Measurements from ENCODE around the gene CDC45. TPM values are rescaled to one million over a fixed set of nuclear protein-coding genes. Genes with fewer than 3 reads are reported as not detected.

Gene CDC45
- polyA plus RNA-seq, 2 donors: 9.6 to 12.1 TPM

GRCh38 chr22:19508024-19508776, 28.5 kb downstream of the CDC45 start:
- H3K9me3 ChIP-seq (ENCODE audit: control insufficient read depth in 2 of 2, insufficient read depth in 1 of 2, low read depth in 1 of 2, low read length in 1 of 2): no peaks in the 10 kb centered on the region
- no peak overlapping the region for H3K27ac ChIP-seq (ENCODE audit: low read depth in 2 of 2, low read length in 1 of 2)
- H3K4me1 ChIP-seq (ENCODE audit: control insufficient read depth in 2 of 2, insufficient read depth in 2 of 2, low read length in 1 of 2): peaks cover 0 to 2% of the 10 kb centered on the region in 2 donors
- WGBS, 2 donors: 93 to 94% methylated on average over 10 of the region's 10 CpGs
- H3K4me3 ChIP-seq (ENCODE audit: low read depth in 1 of 2, low read length in 2 of 2): no peak overlapping the region
- H3K27me3 ChIP-seq (ENCODE audit: control insufficient read depth in 1 of 2, insufficient read depth in 2 of 2, low read length in 2 of 2): no peaks in the 10 kb centered on the region
- no peaks in the 10 kb centered on the region for H3K36me3 ChIP-seq (ENCODE audit: control insufficient read depth in 2 of 2, insufficient read depth in 2 of 2, low read length in 1 of 2)

GRCh38 chr22:19509191-19509590, 29.5 kb downstream of the CDC45 start:
- Histone ChIP-seq H3K36me3 (ENCODE audit: control insufficient read depth in 2 of 2, insufficient read depth in 2 of 2, low read length in 1 of 2) (no peaks in the 10 kb centered on the region), H3K4me3 (ENCODE audit: low read depth in 1 of 2, low read length in 2 of 2) (no peak overlapping the region), H3K27me3 (ENCODE audit: control insufficient read depth in 1 of 2, insufficient read depth in 2 of 2, low read length in 2 of 2) (no peaks in the 10 kb centered on the region), H3K27ac (ENCODE audit: low read depth in 2 of 2, low read length in 1 of 2) (no peak overlapping the region), H3K4me1 (ENCODE audit: control insufficient read depth in 2 of 2, insufficient read depth in 2 of 2, low read length in 1 of 2) (peaks cover 0 to 2% of the 10 kb centered on the region in 2 donors), H3K9me3 (ENCODE audit: control insufficient read depth in 2 of 2, insufficient read depth in 1 of 2, low read depth in 1 of 2, low read length in 1 of 2) (peaks cover 0 to 1% of the 10 kb centered on the region in 2 donors)
- WGBS, 2 donors: 67 to 79% methylated on average over 3 of the region's 3 CpGs

DNA sequence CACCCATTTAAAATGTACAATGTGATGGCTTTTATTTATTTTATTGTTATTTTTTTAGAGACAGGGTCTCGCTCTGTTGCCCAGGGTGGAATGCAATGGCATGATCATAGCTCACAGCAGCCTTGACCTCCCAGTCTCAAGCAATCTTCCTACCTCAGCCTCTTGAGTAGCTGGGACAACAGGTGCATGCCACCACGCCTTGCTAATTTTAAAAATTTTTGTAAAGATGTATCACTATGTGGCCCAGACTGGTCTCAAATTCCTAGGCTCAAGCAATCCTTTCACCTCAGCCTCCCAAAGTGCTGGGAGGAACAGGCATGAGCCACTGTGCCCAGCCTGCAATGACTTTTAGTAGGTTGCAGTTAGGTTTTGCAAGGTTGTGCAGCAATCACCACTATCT, 30.2 kb downstream of the CDC45 start:
- Histone ChIP-seq H3K27me3 (ENCODE audit: control insufficient read depth in 1 of 2, insufficient read depth in 2 of 2, low read length in 2 of 2) (no peaks in the 10 kb centered on the region), H3K9me3 (ENCODE audit: control insufficient read depth in 2 of 2, insufficient read depth in 1 of 2, low read depth in 1 of 2, low read length in 1 of 2) (peaks cover 0 to 1% of the 10 kb centered on the region in 2 donors), H3K27ac (ENCODE audit: low read depth in 2 of 2, low read length in 1 of 2) (no peak overlapping the region), H3K36me3 (ENCODE audit: control insufficient read depth in 2 of 2, insufficient read depth in 2 of 2, low read length in 1 of 2) (peaks cover 0 to 2% of the 10 kb centered on the region in 2 donors), H3K4me3 (ENCODE audit: low read depth in 1 of 2, low read length in 2 of 2) (no peak overlapping the region), H3K4me1 (ENCODE audit: control insufficient read depth in 2 of 2, insufficient read depth in 2 of 2, low read length in 1 of 2) (peaks cover 0 to 2% of the 10 kb centered on the region in 2 donors)
- 95 to 100% methylated on average over 2 of the region's 2 CpGs for WGBS, 2 donors

GRCh38 chr22:19510919-19511341, 31.2 kb downstream of the CDC45 start:
- H3K4me3 ChIP-seq (ENCODE audit: low read depth in 1 of 2, low read length in 2 of 2): no peak overlapping the region
- no peak overlapping the region for H3K27ac ChIP-seq (ENCODE audit: low read depth in 2 of 2, low read length in 1 of 2)
- 52 to 61% methylated on average over 2 of the region's 2 CpGs for WGBS, 2 donors
- H3K27me3 ChIP-seq (ENCODE audit: control insufficient read depth in 1 of 2, insufficient read depth in 2 of 2, low read length in 2 of 2): no peaks in the 10 kb centered on the region
- peaks cover 0 to 2% of the 10 kb centered on the region in 2 donors for H3K4me1 ChIP-seq (ENCODE audit: control insufficient read depth in 2 of 2, insufficient read depth in 2 of 2, low read length in 1 of 2)
- H3K36me3 ChIP-seq (ENCODE audit: control insufficient read depth in 2 of 2, insufficient read depth in 2 of 2, low read length in 1 of 2): peaks cover 0 to 2% of the 10 kb centered on the region in 2 donors
- H3K9me3 ChIP-seq (ENCODE audit: control insufficient read depth in 2 of 2, insufficient read depth in 1 of 2, low read depth in 1 of 2, low read length in 1 of 2): peaks cover 0 to 1% of the 10 kb centered on the region in 2 donors

DNA sequence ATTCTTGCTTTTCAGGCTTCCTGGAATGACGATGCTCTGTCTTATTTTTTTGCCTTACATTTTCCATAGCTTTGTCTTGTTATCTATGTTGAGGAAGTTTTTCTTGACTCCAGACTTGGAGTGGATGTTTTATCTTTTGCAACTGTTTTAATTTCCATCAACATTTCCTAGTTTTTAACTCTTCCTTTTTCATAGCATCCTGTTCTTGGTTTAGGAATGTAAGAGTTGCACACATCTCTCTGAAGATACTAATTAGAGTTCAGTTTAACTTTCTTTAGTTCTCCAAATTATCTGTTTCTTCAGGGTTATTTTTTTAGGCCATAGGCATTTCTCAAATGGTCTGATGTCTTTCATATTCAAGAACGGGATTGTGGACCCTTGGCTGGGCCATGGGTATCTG, 34.1 kb downstream of the CDC45 start:
- H3K36me3 ChIP-seq (ENCODE audit: control insufficient read depth in 2 of 2, insufficient read depth in 2 of 2, low read length in 1 of 2): peaks cover 0 to 4% of the 10 kb centered on the region in 2 donors
- H3K4me1 ChIP-seq (ENCODE audit: control insufficient read depth in 2 of 2, insufficient read depth in 2 of 2, low read length in 1 of 2): no peaks in the 10 kb centered on the region
- 61 to 71% methylated on average over 2 of the region's 2 CpGs for WGBS, 2 donors
- H3K9me3 ChIP-seq (ENCODE audit: control insufficient read depth in 2 of 2, insufficient read depth in 1 of 2, low read depth in 1 of 2, low read length in 1 of 2): peaks cover 0 to 1% of the 10 kb centered on the region in 2 donors
- no peaks in the 10 kb centered on the region for H3K27me3 ChIP-seq (ENCODE audit: control insufficient read depth in 1 of 2, insufficient read depth in 2 of 2, low read length in 2 of 2)
- H3K27ac ChIP-seq (ENCODE audit: low read depth in 2 of 2, low read length in 1 of 2): no peak overlapping the region
- H3K4me3 ChIP-seq (ENCODE audit: low read depth in 1 of 2, low read length in 2 of 2): no peak overlapping the region

DNA sequence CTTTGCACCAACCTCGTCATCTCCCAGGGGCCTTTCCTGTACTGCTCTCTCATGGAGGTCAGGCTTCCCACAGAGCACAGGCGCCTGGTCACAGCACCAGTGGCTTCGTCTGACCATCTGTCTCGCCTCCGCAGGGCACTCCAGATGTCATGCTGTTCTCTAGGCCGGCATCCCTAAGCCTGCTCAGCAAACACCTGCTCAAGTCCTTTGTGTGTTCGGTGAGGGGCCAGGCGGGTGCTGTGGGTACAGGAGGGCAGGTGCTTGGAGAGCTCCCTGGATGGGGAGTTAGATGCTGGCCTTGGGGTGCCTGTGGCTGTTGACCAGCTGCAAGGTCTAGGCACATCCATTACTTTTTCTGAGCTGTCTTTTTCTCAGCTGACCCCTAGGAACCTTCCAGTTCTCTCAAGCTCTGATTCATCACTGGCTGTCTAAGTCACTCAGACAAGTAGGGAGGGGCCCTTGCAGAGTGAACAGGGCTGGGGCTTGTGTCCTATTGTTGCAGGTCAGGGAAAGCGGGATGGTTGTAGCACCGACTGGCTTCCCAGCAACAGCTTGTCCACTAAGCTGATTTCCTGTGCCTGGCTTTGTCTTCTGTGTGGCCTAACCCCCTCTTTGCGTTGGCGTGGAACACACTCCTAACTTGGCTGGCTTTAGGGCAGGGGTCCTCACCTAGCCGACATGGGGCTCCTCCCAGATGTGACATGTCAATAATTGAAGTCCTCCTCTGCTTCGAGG, 35.3 kb downstream of the CDC45 start:
- Histone ChIP-seq H3K4me3 (ENCODE audit: low read depth in 1 of 2, low read length in 2 of 2) (no peak overlapping the region), H3K9me3 (ENCODE audit: control insufficient read depth in 2 of 2, insufficient read depth in 1 of 2, low read depth in 1 of 2, low read length in 1 of 2) (peaks cover 0 to 1% of the 10 kb centered on the region in 2 donors), H3K36me3 (ENCODE audit: control insufficient read depth in 2 of 2, insufficient read depth in 2 of 2, low read length in 1 of 2) (peaks cover 0 to 4% of the 10 kb centered on the region in 2 donors), H3K4me1 (ENCODE audit: control insufficient read depth in 2 of 2, insufficient read depth in 2 of 2, low read length in 1 of 2) (no peaks in the 10 kb centered on the region), H3K27me3 (ENCODE audit: control insufficient read depth in 1 of 2, insufficient read depth in 2 of 2, low read length in 2 of 2) (no peaks in the 10 kb centered on the region), H3K27ac (ENCODE audit: low read depth in 2 of 2, low read length in 1 of 2) (no peak overlapping the region)
- WGBS, 2 donors: 88 to 89% methylated on average over 14 of the region's 14 CpGs

DNA sequence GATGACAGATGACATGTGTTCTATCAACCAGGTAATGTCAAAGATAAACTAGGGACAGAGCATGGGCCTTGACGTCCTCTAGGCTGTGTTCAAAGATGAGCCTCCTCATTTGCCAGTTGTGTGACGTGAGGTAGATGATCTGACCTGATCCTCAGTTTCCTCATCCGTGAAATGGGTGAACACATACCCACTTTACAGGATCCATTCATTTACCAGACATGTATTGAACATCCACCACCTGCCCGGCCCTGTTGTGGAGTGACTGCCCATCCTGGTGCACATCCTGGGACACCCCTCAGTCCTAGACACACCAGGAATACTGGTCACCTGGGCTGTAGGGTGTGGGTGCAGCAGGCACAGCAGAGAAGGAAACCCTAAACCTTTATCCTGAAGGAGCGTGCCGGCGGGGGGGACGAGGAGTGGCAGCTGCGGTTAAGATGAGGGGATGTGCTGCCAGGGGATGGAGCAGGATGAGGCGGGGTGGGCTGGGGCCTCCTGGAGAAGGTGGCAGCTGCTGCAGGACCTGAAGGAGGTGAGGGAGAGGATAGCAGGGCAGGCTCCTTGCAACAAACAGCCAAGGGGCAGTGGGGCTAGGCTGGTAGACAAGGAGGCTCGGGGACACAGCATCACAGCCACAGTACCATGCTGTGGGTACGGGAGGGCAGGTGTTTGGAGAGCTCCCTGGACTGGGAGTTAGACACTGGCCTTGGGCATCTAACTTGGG, 36.1 kb downstream of the CDC45 start:
- H3K36me3 ChIP-seq (ENCODE audit: control insufficient read depth in 2 of 2, insufficient read depth in 2 of 2, low read length in 1 of 2): peaks cover 0 to 4% of the 10 kb centered on the region in 2 donors
- H3K9me3 ChIP-seq (ENCODE audit: control insufficient read depth in 2 of 2, insufficient read depth in 1 of 2, low read depth in 1 of 2, low read length in 1 of 2): peaks cover 0 to 1% of the 10 kb centered on the region in 2 donors
- no peaks in the 10 kb centered on the region for H3K4me1 ChIP-seq (ENCODE audit: control insufficient read depth in 2 of 2, insufficient read depth in 2 of 2, low read length in 1 of 2)
- no peak overlapping the region for H3K27ac ChIP-seq (ENCODE audit: low read depth in 2 of 2, low read length in 1 of 2)
- no peaks in the 10 kb centered on the region for H3K27me3 ChIP-seq (ENCODE audit: control insufficient read depth in 1 of 2, insufficient read depth in 2 of 2, low read length in 2 of 2)
- 96 to 98% methylated on average over 12 of the region's 12 CpGs for WGBS, 2 donors
- no peak overlapping the region for H3K4me3 ChIP-seq (ENCODE audit: low read depth in 1 of 2, low read length in 2 of 2)

GRCh38 chr22:19516378-19517170, 36.9 kb downstream of the CDC45 start:
- peaks cover 0 to 1% of the 10 kb centered on the region in 2 donors for H3K9me3 ChIP-seq (ENCODE audit: control insufficient read depth in 2 of 2, insufficient read depth in 1 of 2, low read depth in 1 of 2, low read length in 1 of 2)
- H3K4me1 ChIP-seq (ENCODE audit: control insufficient read depth in 2 of 2, insufficient read depth in 2 of 2, low read length in 1 of 2): no peaks in the 10 kb centered on the region
- H3K4me3 ChIP-seq (ENCODE audit: low read depth in 1 of 2, low read length in 2 of 2): no peak overlapping the region
- 95 to 96% methylated on average over 19 of the region's 19 CpGs for WGBS, 2 donors
- no peaks in the 10 kb centered on the region for H3K27me3 ChIP-seq (ENCODE audit: control insufficient read depth in 1 of 2, insufficient read depth in 2 of 2, low read length in 2 of 2)
- H3K36me3 ChIP-seq (ENCODE audit: control insufficient read depth in 2 of 2, insufficient read depth in 2 of 2, low read length in 1 of 2): peaks cover 0 to 4% of the 10 kb centered on the region in 2 donors
- H3K27ac ChIP-seq (ENCODE audit: low read depth in 2 of 2, low read length in 1 of 2): no peak overlapping the region

DNA sequence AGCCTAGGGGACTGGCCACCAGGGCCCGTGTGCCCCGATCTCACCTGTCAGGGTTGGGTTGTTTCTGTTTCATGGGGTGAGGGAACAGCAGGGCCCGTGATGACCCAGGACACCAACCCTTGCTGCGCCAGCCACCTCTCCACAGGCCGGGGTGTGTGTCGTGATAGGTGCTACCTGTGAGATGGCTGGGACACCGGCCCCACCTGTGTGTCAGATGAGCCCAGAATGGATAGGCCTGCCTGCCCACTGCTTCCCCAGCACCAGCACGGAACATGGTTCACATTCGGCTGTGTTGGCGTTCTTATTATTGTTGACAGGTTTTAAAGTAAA, 37.4 kb downstream of the CDC45 start:
- Histone ChIP-seq H3K36me3 (ENCODE audit: control insufficient read depth in 2 of 2, insufficient read depth in 2 of 2, low read length in 1 of 2) (peaks cover 0 to 4% of the 10 kb centered on the region in 2 donors), H3K9me3 (ENCODE audit: control insufficient read depth in 2 of 2, insufficient read depth in 1 of 2, low read depth in 1 of 2, low read length in 1 of 2) (peaks cover 0 to 1% of the 10 kb centered on the region in 2 donors), H3K27me3 (ENCODE audit: control insufficient read depth in 1 of 2, insufficient read depth in 2 of 2, low read length in 2 of 2) (no peaks in the 10 kb centered on the region), H3K27ac (ENCODE audit: low read depth in 2 of 2, low read length in 1 of 2) (no peak overlapping the region), H3K4me1 (ENCODE audit: control insufficient read depth in 2 of 2, insufficient read depth in 2 of 2, low read length in 1 of 2) (no peaks in the 10 kb centered on the region), H3K4me3 (ENCODE audit: low read depth in 1 of 2, low read length in 2 of 2) (no peak overlapping the region)
- WGBS, 2 donors: 95 to 97% methylated on average over 10 of the region's 10 CpGs

Measured in esophagus (tissue), 2 donors.